ENCODE measurements around the gene NCOA1. TPM values are rescaled to one million over a fixed set of nuclear protein-coding genes. Genes with fewer than 3 reads are reported as not detected.

NCOA1 gene
- total RNA-seq, 1 donor from 2014 or later: 75.1 TPM

GRCh38 chr2:24540011-24540477, 49.0 kb downstream of the NCOA1 start:
- Mint-ChIP-seq H3K27me3 (ENCODE audit: unreplicated experiment) (no peaks in the 10 kb centered on the region), H3K4me1 (ENCODE audit: low read depth, unreplicated experiment) (no peaks in the 10 kb centered on the region), H3K4me3 (ENCODE audit: unreplicated experiment) (no peak overlapping the region), H3K9me3 (ENCODE audit: unreplicated experiment) (peaks cover 15% of the 10 kb centered on the region), H3K27ac (ENCODE audit: unreplicated experiment) (no peak overlapping the region), H3K36me3 (ENCODE audit: unreplicated experiment) (peaks cover 27% of the 10 kb centered on the region)
- DNase-seq: no peak
- no peak for TF ChIP-seq CTCF (IDR thresholded peaks at IDR 0.05; ENCODE audit: partially characterized antibody, unreplicated experiment)

DNA sequence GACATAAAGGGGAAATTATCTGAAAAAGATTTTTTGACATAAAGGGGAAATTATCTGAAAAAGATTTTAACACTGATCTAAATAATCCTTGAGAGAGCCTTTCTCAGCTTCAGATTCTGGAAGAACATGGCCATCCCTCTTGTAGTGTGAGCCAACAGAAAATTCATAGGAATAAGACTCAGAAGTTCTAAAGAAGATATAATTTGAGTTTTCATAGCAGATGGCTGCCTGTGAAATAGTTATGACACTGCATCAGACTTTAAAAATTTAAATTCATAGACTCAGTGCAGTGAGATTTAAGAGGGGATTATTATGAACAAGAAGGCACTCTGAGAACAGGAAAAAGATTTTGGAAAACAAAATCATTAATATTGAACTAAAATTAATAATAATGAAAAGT, 50.6 kb downstream of the NCOA1 start:
- no peaks in the 10 kb centered on the region for H3K4me1 Mint-ChIP-seq (ENCODE audit: low read depth, unreplicated experiment)
- no peak overlapping the region for H3K27ac Mint-ChIP-seq (ENCODE audit: unreplicated experiment)
- peaks cover 11% of the 10 kb centered on the region for H3K9me3 Mint-ChIP-seq (ENCODE audit: unreplicated experiment)
- peaks cover 2% of the 10 kb centered on the region for H3K27me3 Mint-ChIP-seq (ENCODE audit: unreplicated experiment)
- TF ChIP-seq CTCF (IDR thresholded peaks at IDR 0.05; ENCODE audit: partially characterized antibody, unreplicated experiment): no peak
- no peak overlapping the region for H3K4me3 Mint-ChIP-seq (ENCODE audit: unreplicated experiment)
- no peak for DNase-seq
- H3K36me3 Mint-ChIP-seq (ENCODE audit: unreplicated experiment): peaks cover 26% of the 10 kb centered on the region

DNA sequence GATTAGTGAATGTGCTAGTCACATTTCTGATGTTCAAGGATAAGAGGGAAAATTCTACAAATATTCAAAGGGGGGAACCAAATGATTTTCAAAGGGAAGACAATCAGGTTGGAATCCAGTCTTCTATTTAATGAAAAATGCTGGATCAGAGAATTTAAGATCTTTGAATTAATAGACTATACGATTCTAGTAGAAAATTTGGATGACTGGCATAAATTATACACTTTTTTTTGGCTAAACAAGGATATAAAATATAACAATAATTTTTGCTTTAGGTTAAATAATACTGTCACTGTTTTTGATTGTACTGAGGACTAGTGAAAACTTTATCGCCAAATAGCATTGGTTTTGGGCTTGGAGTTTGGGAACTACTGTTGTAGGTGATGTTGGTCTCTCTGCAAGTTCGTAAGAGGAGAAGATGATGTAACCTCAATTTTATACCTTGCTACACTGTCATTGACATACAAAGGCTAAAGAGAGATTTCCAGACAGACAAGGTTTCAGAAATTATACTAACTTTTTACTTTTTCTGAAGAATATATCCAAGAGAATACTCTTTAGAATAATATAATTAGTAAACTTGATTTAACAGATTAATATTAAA, 51.3 kb downstream of the NCOA1 start:
- no peak for TF ChIP-seq CTCF (IDR thresholded peaks at IDR 0.05; ENCODE audit: partially characterized antibody, unreplicated experiment)
- no peak for DNase-seq
- H3K27ac Mint-ChIP-seq (ENCODE audit: unreplicated experiment): no peak overlapping the region
- no peaks in the 10 kb centered on the region for H3K4me1 Mint-ChIP-seq (ENCODE audit: low read depth, unreplicated experiment)
- peaks cover 26% of the 10 kb centered on the region for H3K36me3 Mint-ChIP-seq (ENCODE audit: unreplicated experiment)
- H3K9me3 Mint-ChIP-seq (ENCODE audit: unreplicated experiment): peaks cover 11% of the 10 kb centered on the region
- peaks cover 2% of the 10 kb centered on the region for H3K27me3 Mint-ChIP-seq (ENCODE audit: unreplicated experiment)
- no peak overlapping the region for H3K4me3 Mint-ChIP-seq (ENCODE audit: unreplicated experiment)

DNA sequence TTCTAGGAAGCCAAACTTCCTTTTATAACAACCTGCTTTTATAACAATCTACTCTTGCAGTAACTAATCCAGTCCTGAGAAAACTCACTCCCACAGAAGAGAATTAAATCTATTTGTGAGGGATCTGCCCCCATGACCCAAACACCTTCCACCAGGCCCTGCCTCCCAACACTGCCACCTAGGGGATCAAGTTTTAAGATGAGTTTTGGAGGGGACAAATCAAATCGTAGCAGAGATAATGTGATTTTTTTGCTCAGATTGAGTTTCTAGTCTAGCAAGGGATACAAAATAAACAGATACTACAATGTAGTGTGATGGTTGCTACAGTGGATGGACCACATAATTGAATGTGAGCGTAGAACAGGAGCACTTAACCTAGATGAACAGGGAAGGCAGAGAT, 52.2 kb downstream of the NCOA1 start:
- H3K27ac Mint-ChIP-seq (ENCODE audit: unreplicated experiment): no peak overlapping the region
- H3K4me3 Mint-ChIP-seq (ENCODE audit: unreplicated experiment): no peak overlapping the region
- peaks cover 13% of the 10 kb centered on the region for H3K9me3 Mint-ChIP-seq (ENCODE audit: unreplicated experiment)
- no peak for TF ChIP-seq CTCF (IDR thresholded peaks at IDR 0.05; ENCODE audit: partially characterized antibody, unreplicated experiment)
- H3K36me3 Mint-ChIP-seq (ENCODE audit: unreplicated experiment): peaks cover 31% of the 10 kb centered on the region
- no peak for DNase-seq
- no peaks in the 10 kb centered on the region for H3K4me1 Mint-ChIP-seq (ENCODE audit: low read depth, unreplicated experiment)
- peaks cover 2% of the 10 kb centered on the region for H3K27me3 Mint-ChIP-seq (ENCODE audit: unreplicated experiment)

- Mint-ChIP-seq H3K27ac (ENCODE audit: unreplicated experiment) (no peak overlapping the region), H3K4me1 (ENCODE audit: low read depth, unreplicated experiment) (no peaks in the 10 kb centered on the region), H3K36me3 (ENCODE audit: unreplicated experiment) (peaks cover 36% of the 10 kb centered on the region), H3K9me3 (ENCODE audit: unreplicated experiment) (peaks cover 15% of the 10 kb centered on the region), H3K4me3 (ENCODE audit: unreplicated experiment) (no peak overlapping the region), H3K27me3 (ENCODE audit: unreplicated experiment) (peaks cover 2% of the 10 kb centered on the region)
- no peak for TF ChIP-seq CTCF (IDR thresholded peaks at IDR 0.05; ENCODE audit: partially characterized antibody, unreplicated experiment)
- DNase-seq: no peak
These were observed 53.5 kb downstream of the NCOA1 start for GRCh38 chr2:24544456-24545115.
